Naive thymus-derived CD4-positive, alpha-beta T cell (primary cell): ENCODE data around the gene DNM3. TPM values are rescaled to one million over a fixed set of nuclear protein-coding genes. Genes with fewer than 3 reads are reported as not detected.

Experiments
- ATAC-seq: fragments of 150-1000 bp; cut with Tn5 transposase; 2 replicates; pipeline ENCODE4 v1.10.0; 2021; ENCODE audit warnings: mild to moderate bottlenecking, moderate library complexity
- CTCF ChIA-PET: fragments of 350-600 bp; sonication (Branson Sonifier 250); formaldehyde crosslinking; loops from one replicate; lab custom pipeline; 2021; ENCODE audit warnings: antibody characterized with exemption; lab: Charles Lee
- POLR2A ChIA-PET: fragments of 350-600 bp; sonication (Branson Sonifier 250); formaldehyde crosslinking; loops from one replicate; lab custom pipeline; 2021; ENCODE audit warnings: antibody characterized with exemption, inconsistent platforms; lab: Charles Lee
- DNase-seq, 9 donors: peaks; one replicate each; pipeline versions ENCODE4 v3.0.0 to v3.0.0-alpha.2; 2020 to 2022; ENCODE audit warnings: mixed read lengths in 1 of 9
- H3K27ac ChIP-seq: one replicate; pipeline ENCODE4 v1.7.0; 2013; ENCODE audit warnings: mild to moderate bottlenecking, low read depth, low read length, moderate library complexity
- H3K27me3 ChIP-seq, 2 donors: one replicate each; pipeline ENCODE4 v1.7.0; 2013; ENCODE audit warnings: low read length in 2 of 2, mild to moderate bottlenecking in 2 of 2, moderate library complexity in 2 of 2; ENCODE audit not compliant: control insufficient read depth in 2 of 2, insufficient read depth in 2 of 2
- H3K36me3 ChIP-seq, 3 experiments: 1 replicate in 2 of 3; 2 replicates in 1 of 3; pipeline ENCODE4 v1.7.0; 2013; ENCODE audit warnings: low read length in 3 of 3, mild to moderate bottlenecking in 3 of 3, moderate library complexity in 1 of 3; ENCODE audit not compliant: insufficient read depth in 3 of 3, control insufficient read depth in 2 of 3
- H3K4me1 ChIP-seq, 2 donors: one replicate each; pipeline ENCODE4 v1.7.0; 2013; ENCODE audit warnings: low read length in 2 of 2, mild to moderate bottlenecking in 2 of 2, moderate library complexity in 1 of 2; ENCODE audit not compliant: control insufficient read depth in 2 of 2, insufficient read depth in 2 of 2
- H3K4me3 ChIP-seq: 2 replicates; pipeline ENCODE4 v1.7.0; 2013; ENCODE audit warnings: mild to moderate bottlenecking, low read length
- H3K9me3 ChIP-seq, 3 experiments: 1 replicate in 2 of 3; 2 replicates in 1 of 3; pipeline ENCODE4 v1.7.0; 2013; ENCODE audit warnings: low read length in 3 of 3; ENCODE audit not compliant: control insufficient read depth in 2 of 3
- H3K27ac Mint-ChIP-seq, 9 donors: one replicate each; pipeline ENCODE4 v1.8.0; 2020 to 2022; ENCODE audit warnings: mixed read lengths in 9 of 9, mild to moderate bottlenecking in 8 of 9, moderate library complexity in 5 of 9, inconsistent platforms in 2 of 9
- H3K27me3 Mint-ChIP-seq, 5 donors: one replicate each; pipeline ENCODE4 v1.8.0; 2021 to 2022; ENCODE audit warnings: mixed read lengths in 5 of 5, mild to moderate bottlenecking in 1 of 5
- H3K36me3 Mint-ChIP-seq, 5 donors: one replicate each; pipeline ENCODE4 v1.8.0; 2020 to 2022; ENCODE audit warnings: mixed read lengths in 5 of 5, mild to moderate bottlenecking in 3 of 5, inconsistent platforms in 1 of 5
- H3K4me1 Mint-ChIP-seq, 7 donors: one replicate each; pipeline ENCODE4 v1.8.0; 2020 to 2022; ENCODE audit warnings: mixed read lengths in 7 of 7, mild to moderate bottlenecking in 3 of 7, inconsistent platforms in 1 of 7
- H3K4me3 Mint-ChIP-seq, 10 donors: one replicate each; pipeline ENCODE4 v1.8.0; 2020 to 2022; ENCODE audit warnings: mild to moderate bottlenecking in 10 of 10, mixed read lengths in 10 of 10, moderate library complexity in 6 of 10, inconsistent platforms in 2 of 10
- H3K9me3 Mint-ChIP-seq, 11 donors: one replicate each; pipeline ENCODE4 v1.8.0; 2020 to 2022; ENCODE audit warnings: mixed read lengths in 11 of 11, mild to moderate bottlenecking in 4 of 11, inconsistent platforms in 1 of 11, moderate library complexity in 1 of 11
- intact Hi-C, 2 donors: fragments of 100-400 bp; cut with micrococcal nuclease; formaldehyde crosslinking; loops; one replicate each; pipeline ENCODE4 v1.15.1; 2023
- polyA plus RNA-seq, 2 donors: library from polyadenylated mRNA; unstranded; fragments of 300-500 nt; fragmentation: Illumina TruSeq; gene quantifications; one replicate each; pipeline ENCODE4 v1.2.3, GENCODE V29; 2021
- total RNA-seq, 6 experiments: library from RNA in 5 of 6; stranded (reverse) in 5 of 6; gene quantifications; 1 replicate in 5 of 6; 2 replicates in 1 of 6; pipeline ENCODE4 v1.2.3 and lab custom pipeline; 2021 to 2026

Gene DNM3
- total and polyA plus RNA-seq, 7 experiments from 2014 or later: 1.2 to 2.5 (median 2.0) TPM

GRCh38 chr1:172381946-172382345 is 540.6 kb downstream of the DNM3 start:
- no peak for ATAC-seq
- Histone ChIP-seq H3K36me3 (no peaks in the 10 kb centered on the region), H3K27me3 (no peaks in the 10 kb centered on the region), H3K4me3 (no peak overlapping the region), H3K27ac (peak overlapping the region; percentile 10), H3K9me3 (no peaks in the 10 kb centered on the region), H3K4me1 (peaks cover 10 to 18% of the 10 kb centered on the region in 2 donors)
- Mint-ChIP-seq H3K27ac (peak overlapping the region in 8 of 9 donors; percentile 39 to 93 (median 77)), H3K27me3 (peaks cover 0 to 3% (median 0%) of the 10 kb centered on the region in 5 donors), H3K36me3 (peaks cover 0 to 15% (median 7%) of the 10 kb centered on the region in 5 donors), H3K4me1 (peaks cover 12 to 51% (median 44%) of the 10 kb centered on the region in 7 donors), H3K4me3 (peak overlapping the region in 3 of 10 donors; percentile 56 to 82 (median 58)), H3K9me3 (peaks cover 0 to 2% (median 0%) of the 10 kb centered on the region in 11 donors)
- intact Hi-C loops: loop anchor here (1.0 to 5.0 kb wide), 13 partner anchors 12 to 601 kb away; partner anchors contain the start of genes METTL13 (in 1 of the 2) and PIGC (in 1 of the 2)
- ChIA-PET CTCF (interaction anchor here (0.7 to 3.2 kb wide), 3 partner anchors 11 to 36 kb away, joined by 3 to 15 read pairs (median 4); no protein-coding TSS in a partner anchor), POLR2A (interaction anchor here (10.5 kb wide), 1 partner anchor 13 kb away, joined by 94 read pairs; no protein-coding TSS in a partner anchor)
- DNase-seq: no peak

- Histone ChIP-seq H3K27ac (no peak overlapping the region), H3K27me3 (no peaks in the 10 kb centered on the region), H3K4me1 (peaks cover 10 to 18% of the 10 kb centered on the region in 2 donors), H3K4me3 (no peak overlapping the region), H3K36me3 (no peaks in the 10 kb centered on the region), H3K9me3 (no peaks in the 10 kb centered on the region)
- peak overlapping the region in 6 of 9 donors; percentile 26 to 89 (median 51) for H3K27ac Mint-ChIP-seq
- H3K36me3 Mint-ChIP-seq: peaks cover 0 to 15% (median 7%) of the 10 kb centered on the region in 5 donors
- H3K4me3 Mint-ChIP-seq: peak overlapping the region in 1 of 10 donors; percentile 58
- H3K27me3 Mint-ChIP-seq: peaks cover 0 to 3% (median 0%) of the 10 kb centered on the region in 5 donors
- intact Hi-C loops: loop anchor here in 1 of 2 donors (5.0 kb wide), 3 partner anchors 90 to 380 kb away; no protein-coding TSS in a partner anchor
- ATAC-seq (no peak), DNase-seq (no peak)
- ChIA-PET POLR2A (interaction anchor here (10.5 kb wide), 1 partner anchor 13 kb away, joined by 94 read pairs; no protein-coding TSS in a partner anchor), CTCF (interaction anchor here (3.2 kb wide), 1 partner anchor 11 kb away, joined by 15 read pairs; no protein-coding TSS in a partner anchor)
- H3K9me3 Mint-ChIP-seq: peaks cover 0 to 2% (median 0%) of the 10 kb centered on the region in 11 donors
- H3K4me1 Mint-ChIP-seq: peaks cover 12 to 51% (median 44%) of the 10 kb centered on the region in 7 donors
Measured at GRCh38 chr1:172382406-172382805, 541.1 kb downstream of the DNM3 start.

DNA sequence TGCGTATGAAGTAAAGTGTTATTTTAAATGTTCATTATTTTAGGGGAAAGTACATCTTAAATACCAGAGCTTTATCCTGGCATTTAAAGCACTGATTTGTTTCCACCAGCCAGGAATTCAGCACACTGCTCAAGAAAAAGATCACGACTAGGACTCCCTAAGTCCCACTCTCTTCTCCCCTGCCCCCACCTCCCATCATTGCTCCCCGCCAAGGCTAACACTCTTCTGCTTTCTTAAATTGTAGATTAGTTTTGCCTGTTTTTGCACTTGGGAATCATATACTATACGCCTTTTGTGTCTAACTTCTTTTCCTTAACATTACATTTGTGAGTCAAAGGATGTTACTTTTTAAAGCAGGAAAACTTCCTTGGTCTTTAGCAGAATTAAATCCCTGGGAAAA is 541.7 kb downstream of the DNM3 start:
- DNase-seq: no peak
- Histone ChIP-seq H3K27ac (no peak overlapping the region), H3K9me3 (no peaks in the 10 kb centered on the region), H3K27me3 (no peaks in the 10 kb centered on the region), H3K4me3 (no peak overlapping the region), H3K36me3 (no peaks in the 10 kb centered on the region), H3K4me1 (peaks cover 10 to 18% of the 10 kb centered on the region in 2 donors)
- Mint-ChIP-seq H3K36me3 (peaks cover 0 to 17% (median 7%) of the 10 kb centered on the region in 5 donors), H3K27me3 (peaks cover 0 to 3% (median 0%) of the 10 kb centered on the region in 5 donors), H3K4me3 (no peak overlapping the region), H3K9me3 (peaks cover 0 to 2% (median 0%) of the 10 kb centered on the region in 11 donors), H3K4me1 (peaks cover 12 to 51% (median 44%) of the 10 kb centered on the region in 7 donors), H3K27ac (peak overlapping the region in 4 of 9 donors; percentile 26 to 89 (median 54))
- POLR2A ChIA-PET: interaction anchor here (10.5 kb wide), 1 partner anchor 12 kb away, joined by 94 read pairs; no protein-coding TSS in a partner anchor
- CTCF ChIA-PET: interaction anchor here (3.2 kb wide), 1 partner anchor 10 kb away, joined by 15 read pairs; no protein-coding TSS in a partner anchor
- no peak for ATAC-seq
- intact Hi-C loops: loop anchor here in 1 of 2 donors (5.0 kb wide), 3 partner anchors 91 to 381 kb away; no protein-coding TSS in a partner anchor

- H3K4me3 ChIP-seq: no peak overlapping the region
- H3K27me3 ChIP-seq: no peaks in the 10 kb centered on the region
- CTCF ChIA-PET: interaction anchor here (3.2 kb wide), 1 partner anchor 10 kb away, joined by 15 read pairs; no protein-coding TSS in a partner anchor
- no peak overlapping the region for H3K27ac ChIP-seq
- H3K4me1 ChIP-seq: peaks cover 10 to 18% of the 10 kb centered on the region in 2 donors
- Mint-ChIP-seq H3K4me1 (peaks cover 12 to 46% (median 42%) of the 10 kb centered on the region in 7 donors), H3K4me3 (no peak overlapping the region), H3K27me3 (peaks cover 0 to 3% (median 0%) of the 10 kb centered on the region in 5 donors), H3K27ac (peak overlapping the region in 2 of 9 donors; percentile 26 to 50), H3K36me3 (peaks cover 0 to 14% (median 7%) of the 10 kb centered on the region in 5 donors), H3K9me3 (peaks cover 0 to 2% (median 0%) of the 10 kb centered on the region in 11 donors)
- no peaks in the 10 kb centered on the region for H3K36me3 ChIP-seq
- no peaks in the 10 kb centered on the region for H3K9me3 ChIP-seq
- POLR2A ChIA-PET: interaction anchor here (10.5 kb wide), 1 partner anchor 11 kb away, joined by 94 read pairs; no protein-coding TSS in a partner anchor
- intact Hi-C loops: loop anchor here in 1 of 2 donors (5.0 kb wide), 3 partner anchors 91 to 381 kb away; no protein-coding TSS in a partner anchor
- DNase-seq (no peak), ATAC-seq (no peak)
Measured at GRCh38 chr1:172383536-172383935, 542.2 kb downstream of the DNM3 start.

- Mint-ChIP-seq H3K4me1 (peaks cover 12 to 37% (median 33%) of the 10 kb centered on the region in 7 donors), H3K9me3 (peaks cover 0 to 2% (median 0%) of the 10 kb centered on the region in 11 donors), H3K27ac (no peak overlapping the region), H3K36me3 (peaks cover 0 to 9% (median 7%) of the 10 kb centered on the region in 5 donors), H3K4me3 (no peak overlapping the region), H3K27me3 (peaks cover 0 to 3% (median 0%) of the 10 kb centered on the region in 5 donors)
- DNase-seq: no peak
- Histone ChIP-seq H3K4me1 (peaks cover 10 to 17% of the 10 kb centered on the region in 2 donors), H3K9me3 (no peaks in the 10 kb centered on the region), H3K36me3 (no peaks in the 10 kb centered on the region), H3K4me3 (no peak overlapping the region), H3K27ac (no peak overlapping the region), H3K27me3 (no peaks in the 10 kb centered on the region)
- ChIA-PET POLR2A (interaction anchor here (0.6 to 10.5 kb wide), 2 partner anchors 10 to 41 kb away, joined by 3 to 94 read pairs; no protein-coding TSS in a partner anchor), CTCF (interaction anchor here (3.2 kb wide), 1 partner anchor 9 kb away, joined by 15 read pairs; no protein-coding TSS in a partner anchor)
- ATAC-seq: no peak
- intact Hi-C loops: loop anchor here in 1 of 2 donors (5.0 kb wide), 3 partner anchors 92 to 382 kb away; no protein-coding TSS in a partner anchor
Measured at GRCh38 chr1:172384656-172385055, 543.4 kb downstream of the DNM3 start.

DNA sequence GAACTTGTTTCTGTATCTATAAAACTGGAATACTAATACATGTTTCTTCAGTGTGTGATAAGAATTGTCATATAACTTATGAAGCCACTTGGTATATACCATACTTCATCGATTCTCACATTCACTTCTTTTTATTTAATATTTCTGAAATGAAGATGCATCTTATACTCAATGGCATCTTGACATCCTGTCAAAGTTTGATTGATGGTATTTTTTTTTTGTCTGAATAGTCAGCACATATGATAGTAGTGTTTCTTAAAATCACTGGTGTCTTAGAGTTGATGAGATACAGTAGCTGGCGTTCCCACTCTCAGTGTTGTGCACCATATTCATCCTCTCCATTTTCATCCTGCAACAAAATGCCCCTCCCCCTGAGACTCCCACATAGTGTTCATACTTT is 544.7 kb downstream of the DNM3 start:
- H3K36me3 ChIP-seq: no peaks in the 10 kb centered on the region
- H3K9me3 Mint-ChIP-seq: peaks cover 0 to 2% (median 0%) of the 10 kb centered on the region in 11 donors
- ATAC-seq (no peak), DNase-seq (no peak)
- peaks cover 0 to 9% (median 7%) of the 10 kb centered on the region in 5 donors for H3K36me3 Mint-ChIP-seq
- no peak overlapping the region for H3K27ac Mint-ChIP-seq
- H3K27ac ChIP-seq: no peak overlapping the region
- peaks cover 0 to 6% (median 0%) of the 10 kb centered on the region in 5 donors for H3K27me3 Mint-ChIP-seq
- no peak overlapping the region for H3K4me3 ChIP-seq
- H3K4me3 Mint-ChIP-seq: no peak overlapping the region
- intact Hi-C loops: no loop called here
- CTCF ChIA-PET: interaction anchor here (1.2 kb wide), 1 partner anchor 13 kb away, joined by 3 read pairs; no protein-coding TSS in a partner anchor
- no peaks in the 10 kb centered on the region for H3K9me3 ChIP-seq
- H3K4me1 ChIP-seq: peaks cover 0 to 8% of the 10 kb centered on the region in 2 donors
- peaks cover 6 to 31% (median 27%) of the 10 kb centered on the region in 7 donors for H3K4me1 Mint-ChIP-seq
- no peaks in the 10 kb centered on the region for H3K27me3 ChIP-seq
- POLR2A ChIA-PET: interaction anchor here (0.6 to 10.5 kb wide), 5 partner anchors 9 to 528 kb away, joined by 3 to 94 read pairs (median 5); no protein-coding TSS in a partner anchor
